GM20431 (cell line): Measurements from ENCODE around the gene PSMD14.

ENCODE experiments used
- in situ Hi-C: fragments of 300-500 bp; cut with MseI, MboI; formaldehyde crosslinking; loops from one replicate; pipeline ENCODE4 v1.15.0; 2020; ENCODE audit warnings: low sequenced_read_pairs; ENCODE audit not compliant: unreplicated experiment

PSMD14 gene

GRCh38 chr2:161416708-161417437 lies 108.6 kb downstream of the PSMD14 start:
- in situ Hi-C loops: no loop called here

DNA sequence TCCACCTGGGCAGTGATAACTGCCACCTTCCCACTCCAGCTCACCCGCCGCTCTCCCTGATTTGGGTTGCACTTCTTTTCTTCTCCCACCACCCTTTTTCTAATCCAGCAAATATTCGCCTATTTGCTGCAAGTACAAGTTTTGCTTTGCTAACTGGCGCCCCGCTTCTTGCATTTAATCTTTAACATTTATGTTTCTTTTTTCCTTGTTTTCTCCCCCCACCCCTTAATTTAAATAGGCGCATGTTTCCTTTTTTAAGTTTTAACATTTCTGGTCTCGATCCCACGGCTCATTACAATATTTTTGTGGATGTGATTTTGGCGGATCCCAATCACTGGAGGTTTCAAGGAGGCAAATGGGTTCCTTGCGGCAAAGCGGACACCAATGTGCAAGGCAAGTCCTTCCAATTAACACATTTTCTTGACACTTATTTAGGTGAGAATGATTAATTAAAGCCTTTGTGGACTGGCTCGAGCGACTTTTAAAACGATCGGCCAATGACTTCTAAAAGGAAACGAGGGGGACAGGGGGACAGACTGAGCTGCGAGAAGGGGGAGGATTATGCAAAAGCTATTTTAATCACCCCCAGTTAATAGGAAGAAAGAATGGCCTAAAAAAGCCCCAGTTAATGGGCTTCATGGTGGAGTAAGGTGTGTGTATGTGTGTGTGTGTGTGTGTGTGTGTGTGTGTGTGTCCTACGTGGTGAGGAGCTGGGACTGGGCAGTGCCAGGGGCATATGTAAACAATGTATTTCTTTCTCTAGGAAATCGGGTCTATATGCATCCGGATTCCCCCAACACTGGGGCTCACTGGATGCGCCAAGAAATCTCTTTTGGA lies 109.4 kb downstream of the PSMD14 start:
- in situ Hi-C loops: no loop called here

DNA sequence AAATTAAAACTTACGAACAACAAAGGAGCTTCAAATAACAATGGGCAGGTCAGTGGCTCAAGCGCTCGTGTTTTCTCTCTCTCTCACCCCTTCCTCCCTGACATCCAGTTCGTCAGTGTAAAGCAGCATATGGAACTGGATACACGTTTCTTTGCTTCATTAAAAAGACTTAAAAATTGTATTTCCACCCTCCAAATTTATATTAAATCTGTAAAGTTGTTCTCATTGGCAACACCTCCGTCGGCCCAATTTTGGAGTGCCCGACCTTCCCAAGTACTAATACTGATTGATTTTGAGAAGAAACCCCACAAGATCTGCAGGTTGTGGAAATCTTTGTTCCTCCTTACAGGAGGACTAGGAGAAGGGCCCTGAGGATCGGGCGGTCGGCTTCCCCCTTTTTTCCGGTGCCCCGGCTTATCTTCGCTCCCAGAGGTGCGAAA lies 110.1 kb downstream of the PSMD14 start:
- in situ Hi-C loops: no loop called here

DNA sequence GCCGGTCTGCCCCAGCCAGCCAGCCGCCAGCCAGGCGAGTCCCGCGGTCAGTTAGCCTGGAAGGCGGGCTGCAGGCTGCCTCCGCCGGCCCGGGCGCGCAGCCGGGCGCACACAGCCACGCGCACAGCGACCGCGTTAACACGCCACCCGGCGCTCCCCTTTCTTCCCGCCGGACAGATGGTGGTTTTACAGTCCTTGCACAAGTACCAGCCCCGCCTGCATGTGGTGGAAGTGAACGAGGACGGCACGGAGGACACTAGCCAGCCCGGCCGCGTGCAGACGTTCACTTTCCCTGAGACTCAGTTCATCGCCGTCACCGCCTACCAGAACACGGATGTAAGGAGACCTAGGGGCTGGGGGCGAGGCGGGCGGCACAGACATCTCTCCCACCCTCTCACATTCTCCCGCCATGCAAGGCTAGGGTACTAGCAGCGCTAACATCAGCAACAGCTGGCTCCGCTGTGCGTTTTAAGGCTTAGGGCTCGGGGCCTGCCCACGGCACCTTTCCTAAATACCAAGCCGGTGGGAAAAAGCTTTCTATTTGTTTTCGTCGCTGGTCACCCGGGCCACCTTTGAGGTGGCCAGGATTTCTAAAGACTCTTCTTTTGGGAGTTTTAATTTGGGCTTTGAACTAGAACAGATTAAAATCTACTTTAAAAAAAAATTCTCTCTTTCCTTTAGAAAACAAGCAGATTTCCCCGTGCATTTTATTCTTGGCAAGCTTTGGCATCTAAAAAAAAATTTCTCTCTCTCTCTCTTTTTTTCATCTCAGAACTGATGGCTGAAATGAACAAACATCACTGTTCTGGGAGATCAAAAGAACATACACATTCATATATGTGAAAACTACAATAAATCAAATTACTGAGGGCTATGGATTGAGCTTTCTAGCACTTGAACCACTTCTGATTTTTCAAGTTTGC lies 110.8 kb downstream of the PSMD14 start:
- in situ Hi-C loops: no loop called here

DNA sequence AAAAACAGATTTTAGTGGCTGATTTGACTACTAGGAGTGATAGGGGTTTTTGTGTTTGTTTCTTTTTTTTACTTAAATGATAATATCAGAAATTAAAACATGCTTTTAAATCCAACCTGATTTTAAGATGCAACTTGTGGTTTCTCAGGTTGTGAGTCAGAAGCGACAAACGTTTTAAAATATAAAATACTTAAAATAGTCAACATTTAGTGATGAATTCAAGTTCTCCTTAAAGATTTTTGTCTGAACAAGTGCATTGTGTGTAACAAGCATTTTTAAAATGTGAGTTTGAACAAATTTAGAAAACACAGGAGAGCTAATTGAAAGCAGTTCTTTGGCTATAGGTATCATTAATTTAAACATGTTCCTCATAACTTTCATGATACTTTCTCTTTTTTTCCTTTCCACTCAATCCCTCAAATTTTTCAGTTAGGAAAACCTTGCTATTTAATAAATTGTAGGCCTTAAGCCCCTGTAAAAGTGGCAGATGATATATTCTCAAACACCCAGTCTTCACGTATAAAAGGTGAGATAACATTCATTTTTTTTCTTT lies 111.5 kb downstream of the PSMD14 start:
- in situ Hi-C loops: no loop called here

DNA sequence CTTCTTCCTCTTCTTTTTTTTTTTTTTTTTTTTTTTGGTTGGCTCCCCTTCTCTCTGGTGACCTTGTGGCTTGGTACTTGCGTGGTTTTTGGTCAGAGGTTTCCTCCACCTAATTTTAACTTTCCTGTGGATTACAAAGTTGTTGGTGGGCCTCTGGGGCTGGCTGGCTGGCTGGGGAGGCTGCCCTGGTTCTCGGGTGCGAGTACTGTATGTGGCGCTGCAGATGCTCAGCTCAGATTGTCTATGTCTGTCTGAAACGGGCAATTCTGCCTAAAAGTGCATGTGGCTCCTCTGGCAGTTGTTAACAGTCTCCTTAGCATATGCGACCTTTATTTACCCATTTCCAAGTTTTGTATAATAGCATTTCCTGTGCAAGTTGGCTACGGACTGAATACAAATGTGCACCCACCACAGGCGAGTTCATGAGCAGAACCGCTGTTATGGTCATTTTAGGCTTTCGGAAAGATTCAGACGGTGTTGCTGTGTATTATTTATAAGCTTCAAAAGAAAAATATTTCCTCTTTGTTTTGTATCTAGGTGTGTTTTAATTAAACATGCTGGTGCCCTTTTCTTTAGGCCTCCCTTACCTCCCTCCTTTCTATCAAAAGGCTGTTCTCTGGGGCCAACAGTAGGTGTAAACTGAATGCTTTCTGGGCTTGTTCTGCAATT lies 112.3 kb downstream of the PSMD14 start:
- in situ Hi-C loops: no loop called here

GRCh38 chr2:161421686-161422085 lies 113.5 kb downstream of the PSMD14 start:
- in situ Hi-C loops: no loop called here

DNA sequence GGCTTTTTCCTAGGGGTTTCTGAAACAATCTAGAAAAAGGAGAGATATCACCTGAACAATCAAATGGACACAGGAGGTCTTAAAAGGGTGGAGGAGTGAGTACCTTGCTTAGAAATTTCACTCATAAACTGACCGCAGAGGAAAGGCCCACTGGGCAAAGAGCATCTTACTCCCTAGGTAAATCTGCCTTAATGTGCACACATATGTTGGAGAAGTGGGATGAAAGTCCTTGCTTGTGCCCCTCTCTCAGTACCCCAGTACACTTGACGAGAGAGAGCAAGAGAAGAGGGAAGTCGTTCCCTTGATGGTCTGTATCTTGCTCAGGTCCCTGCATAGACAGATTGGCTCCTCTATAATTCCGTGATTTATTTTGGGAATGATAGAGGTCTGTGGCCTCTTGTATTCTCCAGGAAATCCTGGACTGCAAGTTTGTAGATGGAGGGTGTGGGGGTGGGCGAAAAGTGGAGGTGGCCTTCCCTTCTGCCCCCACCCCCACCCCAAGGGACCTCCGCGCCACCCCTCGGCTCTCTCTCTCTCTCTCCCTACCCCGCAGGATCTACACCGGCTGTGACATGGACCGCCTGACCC lies 114.7 kb downstream of the PSMD14 start:
- in situ Hi-C loops: no loop called here

- in situ Hi-C loops: no loop called here
Observed at GRCh38 chr2:161423421-161424393, 115.5 kb downstream of the PSMD14 start.

DNA sequence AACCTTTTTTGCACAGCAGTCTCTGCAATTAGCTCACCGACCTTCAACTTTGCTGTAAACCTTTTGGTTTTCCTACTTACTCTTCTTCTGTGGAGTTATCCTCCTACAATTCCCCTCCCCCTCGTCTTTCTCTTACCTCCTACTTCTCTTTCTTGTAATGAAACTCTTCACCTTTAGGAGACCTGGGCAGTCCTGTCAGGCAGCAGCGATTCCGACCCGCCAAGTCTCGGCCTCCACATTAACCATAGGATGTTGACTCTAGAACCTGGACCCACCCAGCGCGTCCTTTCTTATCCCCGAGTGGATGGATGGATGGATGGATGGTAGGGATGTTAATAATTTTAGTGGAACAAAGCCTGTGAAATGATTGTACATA lies 116.2 kb downstream of the PSMD14 start:
- in situ Hi-C loops: no loop called here

DNA sequence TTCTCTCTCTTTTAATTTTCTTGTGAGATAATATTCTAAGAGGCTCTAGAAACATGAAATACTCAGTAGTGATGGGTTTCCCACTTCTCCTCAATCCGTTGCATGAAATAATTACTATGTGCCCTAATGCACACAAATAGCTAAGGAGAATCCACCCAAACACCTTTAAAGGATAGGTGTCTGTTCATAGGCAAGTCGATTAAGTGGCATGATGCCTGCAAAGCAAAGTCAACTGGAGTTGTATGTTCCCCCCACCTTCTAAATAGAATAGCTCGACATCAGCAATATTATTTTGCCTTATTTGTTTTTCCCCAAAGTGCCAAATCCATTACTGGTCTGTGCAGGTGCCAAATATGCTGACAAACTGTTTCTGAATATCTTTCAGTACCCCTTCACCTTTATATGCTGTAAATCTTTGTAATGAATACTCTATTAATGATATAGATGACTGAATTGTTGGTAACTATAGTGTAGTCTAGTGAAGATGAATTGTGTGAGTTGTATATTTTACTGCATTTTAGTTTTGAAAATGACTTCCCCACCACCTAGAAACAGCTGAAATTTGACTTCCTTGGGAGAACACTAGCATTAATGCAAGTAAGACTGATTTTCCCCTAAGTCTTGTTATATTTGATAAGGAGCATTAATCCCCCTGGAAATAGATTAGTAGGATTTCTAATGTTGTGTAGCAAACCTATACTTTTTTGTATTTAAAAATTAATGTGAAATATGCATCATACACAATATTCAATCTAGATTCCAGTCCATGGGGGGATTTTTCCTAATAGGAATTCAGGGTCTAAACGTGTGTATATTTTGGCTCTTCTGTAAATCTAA lies 116.9 kb downstream of the PSMD14 start:
- in situ Hi-C loops: no loop called here

GRCh38 chr2:161425728-161426454 lies 117.7 kb downstream of the PSMD14 start:
- in situ Hi-C loops: no loop called here

DNA sequence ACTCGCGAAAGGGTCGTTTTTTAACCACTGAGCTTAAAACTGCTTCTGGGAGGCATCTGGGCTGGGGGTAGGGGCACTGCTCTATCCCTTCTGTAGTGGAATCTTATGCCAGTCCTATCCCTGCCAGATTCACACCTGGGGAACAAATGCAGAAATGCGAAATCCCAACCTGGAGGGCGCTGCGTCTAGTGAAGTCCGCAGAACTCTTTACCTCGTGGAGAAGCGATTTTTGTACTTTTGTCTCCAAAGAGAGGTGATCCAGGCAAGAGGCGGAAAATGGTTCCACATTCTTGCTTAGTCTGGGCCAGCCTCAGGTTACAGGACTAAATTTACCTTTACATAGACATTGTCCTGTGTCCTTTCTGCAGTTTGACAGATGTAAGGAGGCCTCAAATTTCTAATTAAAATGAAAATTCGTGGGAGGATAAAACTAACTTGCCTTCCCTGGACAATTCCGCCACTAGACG lies 118.3 kb downstream of the PSMD14 start:
- in situ Hi-C loops: no loop called here

GRCh38 chr2:161426922-161427663 lies 118.9 kb downstream of the PSMD14 start:
- in situ Hi-C loops: no loop called here

GRCh38 chr2:161427664-161428587 lies 119.7 kb downstream of the PSMD14 start:
- in situ Hi-C loops: no loop called here
